ENCODE measurements around the gene ZNF362.
"Not testable (repeated sequence)": the region's sequence is repeated elsewhere in the genome, so short reads cannot be mapped to it uniquely, and the experiment has no call there.

Gene ZNF362

DNA sequence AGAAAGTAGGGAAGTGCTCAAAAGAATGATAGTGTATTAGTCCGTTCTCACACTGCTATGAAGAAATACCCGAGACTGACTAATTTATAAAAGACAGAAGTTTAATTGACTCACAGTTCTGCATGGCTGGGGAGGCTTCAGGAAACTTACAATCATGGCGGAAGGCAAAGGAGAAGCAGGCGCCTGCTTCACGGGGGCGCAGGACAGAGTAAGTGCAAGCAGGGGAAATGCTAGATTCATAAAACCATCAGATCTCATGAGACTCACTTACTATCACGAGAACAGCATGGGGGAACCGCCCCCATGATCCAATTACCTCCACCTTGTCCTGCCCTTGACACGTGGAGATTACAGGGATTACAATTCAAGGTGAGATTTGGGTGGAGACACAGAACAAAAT lies 16.9 kb upstream of the ZNF362 start:
- not testable (repeated sequence) for H3K79me1 ChIP-seq (ENCODE audit: low read length); H3K4me1 ChIP-seq (ENCODE audit: control insufficient read depth, low read depth, low read length); H3K36me3 ChIP-seq (ENCODE audit: control insufficient read depth, insufficient read depth, low read length); DNase-seq; H3K79me2 ChIP-seq (ENCODE audit: control insufficient read depth, insufficient read depth, low read length); H4K8ac ChIP-seq (ENCODE audit: low read depth, low read length); H2AK5ac ChIP-seq (ENCODE audit: low read length); H3K27ac ChIP-seq (ENCODE audit: low read depth, low read length); H2BK15ac ChIP-seq (replicated peaks; ENCODE audit: low read depth); H3K18ac ChIP-seq (ENCODE audit: low read length); H3K4me2 ChIP-seq (ENCODE audit: low read length); H2BK120ac ChIP-seq (ENCODE audit: low read depth, low read length); H3K9ac ChIP-seq (ENCODE audit: low read length); H4K5ac ChIP-seq (ENCODE audit: low read length); H3K56ac ChIP-seq (ENCODE audit: low read length); H3K27me3 ChIP-seq (ENCODE audit: insufficient read depth, low read length, poor library complexity); H3K4ac ChIP-seq (ENCODE audit: low read depth, low read length); H3K23ac ChIP-seq (ENCODE audit: low read length); H2BK5ac ChIP-seq (ENCODE audit: low read length); H3K4me3 ChIP-seq (ENCODE audit: low read length)
- no CpG with 5 or more reads among the region's 9 CpGs for WGBS (ENCODE audit: extremely low coverage, insufficient coverage, low lambda C conversion rate)

DNA sequence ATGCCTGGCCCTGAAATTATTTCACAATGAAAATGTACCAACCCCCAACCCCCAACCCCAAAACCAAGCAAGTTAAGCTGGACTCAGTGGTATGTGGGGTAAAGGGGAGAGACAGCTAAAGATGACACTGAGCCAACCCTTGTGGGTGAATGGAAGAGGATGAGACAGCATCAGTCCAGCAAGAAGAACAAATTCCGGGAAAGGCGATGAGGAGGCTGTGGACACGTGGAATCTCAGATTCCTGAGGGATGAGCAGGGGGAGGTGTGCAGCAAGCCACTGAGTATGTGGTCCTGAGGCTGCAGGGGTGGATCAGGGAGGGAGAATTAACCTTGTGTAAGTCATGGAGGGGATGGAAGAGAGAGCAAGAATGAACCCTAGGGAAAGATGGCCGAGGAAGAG lies 14.4 kb upstream of the ZNF362 start:
- Histone ChIP-seq H3K9ac (ENCODE audit: low read length) (no peak overlapping the region), H3K18ac (ENCODE audit: low read length) (no peak overlapping the region), H2AK5ac (ENCODE audit: low read length) (peak overlapping the region; percentile 32), H3K27me3 (ENCODE audit: insufficient read depth, low read length, poor library complexity) (no peaks in the 10 kb centered on the region), H2BK120ac (ENCODE audit: low read depth, low read length) (no peak overlapping the region), H4K5ac (ENCODE audit: low read length) (no peak overlapping the region), H3K36me3 (ENCODE audit: control insufficient read depth, insufficient read depth, low read length) (no peaks in the 10 kb centered on the region), H3K4ac (ENCODE audit: low read depth, low read length) (no peak overlapping the region), H3K4me1 (ENCODE audit: control insufficient read depth, low read depth, low read length) (peaks cover 5% of the 10 kb centered on the region), H4K8ac (ENCODE audit: low read depth, low read length) (no peak overlapping the region), H3K79me1 (ENCODE audit: low read length) (no peaks in the 10 kb centered on the region), H3K56ac (ENCODE audit: low read length) (no peak overlapping the region), H2BK5ac (ENCODE audit: low read length) (no peak overlapping the region), H3K4me3 (ENCODE audit: low read length) (no peak overlapping the region), H3K23ac (ENCODE audit: low read length) (no peak overlapping the region), H3K79me2 (ENCODE audit: control insufficient read depth, insufficient read depth, low read length) (no peaks in the 10 kb centered on the region), H3K4me2 (ENCODE audit: low read length) (no peak overlapping the region), H3K27ac (ENCODE audit: low read depth, low read length) (no peak overlapping the region), H2BK15ac (replicated peaks; ENCODE audit: low read depth) (no peak overlapping the region)
- DNase-seq, result no peak
- WGBS (ENCODE audit: extremely low coverage, insufficient coverage, low lambda C conversion rate), result no CpG with 5 or more reads among the region's 4 CpGs

DNA sequence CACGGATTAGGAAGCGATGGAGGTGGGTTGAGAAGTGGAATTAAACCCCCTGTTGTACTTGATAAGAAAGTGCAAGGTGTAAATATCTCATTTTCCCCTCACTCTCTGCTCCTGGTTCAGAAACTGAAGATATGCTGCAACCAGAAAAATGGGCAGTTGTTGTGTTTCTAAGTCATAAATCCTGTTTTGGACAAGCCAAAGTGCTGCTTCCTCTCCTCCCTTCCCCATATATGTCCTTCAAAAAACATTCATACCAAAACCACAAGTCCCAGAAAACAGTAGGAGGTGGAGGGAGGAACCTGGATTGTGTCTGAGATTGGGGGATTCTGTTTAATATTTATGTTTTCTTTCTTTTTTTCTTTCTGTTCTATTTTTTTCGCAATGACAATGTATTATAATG lies 13.6 kb upstream of the ZNF362 start:
- Histone ChIP-seq H3K36me3 (ENCODE audit: control insufficient read depth, insufficient read depth, low read length) (no peaks in the 10 kb centered on the region), H3K56ac (ENCODE audit: low read length) (no peak overlapping the region), H3K4me1 (ENCODE audit: control insufficient read depth, low read depth, low read length) (peaks cover 6% of the 10 kb centered on the region), H2BK15ac (replicated peaks; ENCODE audit: low read depth) (no peak overlapping the region), H3K79me2 (ENCODE audit: control insufficient read depth, insufficient read depth, low read length) (no peaks in the 10 kb centered on the region), H3K27me3 (ENCODE audit: insufficient read depth, low read length, poor library complexity) (no peaks in the 10 kb centered on the region), H4K8ac (ENCODE audit: low read depth, low read length) (no peak overlapping the region), H3K4ac (ENCODE audit: low read depth, low read length) (no peak overlapping the region), H3K79me1 (ENCODE audit: low read length) (no peaks in the 10 kb centered on the region), H2BK120ac (ENCODE audit: low read depth, low read length) (no peak overlapping the region), H3K9ac (ENCODE audit: low read length) (no peak overlapping the region), H2AK5ac (ENCODE audit: low read length) (no peak overlapping the region), H3K27ac (ENCODE audit: low read depth, low read length) (no peak overlapping the region), H3K4me2 (ENCODE audit: low read length) (no peak overlapping the region), H2BK5ac (ENCODE audit: low read length) (no peak overlapping the region), H3K23ac (ENCODE audit: low read length) (no peak overlapping the region), H3K18ac (ENCODE audit: low read length) (no peak overlapping the region), H3K4me3 (ENCODE audit: low read length) (no peak overlapping the region), H4K5ac (ENCODE audit: low read length) (no peak overlapping the region)
- WGBS (ENCODE audit: extremely low coverage, insufficient coverage, low lambda C conversion rate), result no CpG with 5 or more reads among the region's 3 CpGs
- no peak for DNase-seq

DNA sequence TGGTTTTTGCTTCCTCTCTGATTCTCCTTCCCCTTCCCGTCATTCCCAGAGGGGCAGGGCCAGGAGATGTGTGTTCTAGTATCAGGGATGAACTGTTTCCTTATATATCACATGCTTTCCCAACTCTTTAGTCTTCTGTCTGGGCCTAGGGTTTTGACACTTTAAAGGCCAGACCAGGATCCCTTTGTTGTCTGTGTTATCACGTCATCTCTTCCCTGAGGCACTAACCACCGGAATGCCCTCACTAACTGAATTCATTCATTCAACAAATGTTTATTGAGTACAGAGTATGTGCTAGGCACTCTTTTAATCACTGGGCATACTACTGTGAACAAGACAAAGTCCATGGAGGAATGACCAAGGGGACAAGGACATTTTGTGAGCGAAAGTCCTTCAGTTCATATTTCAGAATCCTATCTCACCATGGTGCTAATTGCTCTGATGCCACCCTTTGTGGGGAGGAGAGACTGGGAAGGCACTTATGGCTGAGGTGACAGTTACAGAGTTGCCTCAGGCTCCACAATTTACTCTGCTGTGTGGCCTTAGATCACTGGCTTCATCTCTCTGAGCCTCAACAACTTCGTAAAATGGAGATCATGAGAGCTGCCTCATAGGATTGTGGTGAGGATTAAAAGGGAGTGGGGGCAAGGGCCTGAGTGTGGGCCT lies 12.0 kb upstream of the ZNF362 start:
- Histone ChIP-seq H3K36me3 (ENCODE audit: control insufficient read depth, insufficient read depth, low read length) (no peaks in the 10 kb centered on the region), H2BK120ac (ENCODE audit: low read depth, low read length) (no peak overlapping the region), H3K79me2 (ENCODE audit: control insufficient read depth, insufficient read depth, low read length) (no peaks in the 10 kb centered on the region), H4K8ac (ENCODE audit: low read depth, low read length) (no peak overlapping the region), H3K56ac (ENCODE audit: low read length) (no peak overlapping the region), H3K4me1 (ENCODE audit: control insufficient read depth, low read depth, low read length) (peaks cover 16% of the 10 kb centered on the region), H4K5ac (ENCODE audit: low read length) (no peak overlapping the region), H3K79me1 (ENCODE audit: low read length) (no peaks in the 10 kb centered on the region), H3K18ac (ENCODE audit: low read length) (peak overlapping the region; percentile 42), H3K4me3 (ENCODE audit: low read length) (no peak overlapping the region), H2AK5ac (ENCODE audit: low read length) (no peak overlapping the region), H3K23ac (ENCODE audit: low read length) (no peak overlapping the region), H3K9ac (ENCODE audit: low read length) (no peak overlapping the region), H3K4ac (ENCODE audit: low read depth, low read length) (peak overlapping the region; percentile 39), H3K27me3 (ENCODE audit: insufficient read depth, low read length, poor library complexity) (no peaks in the 10 kb centered on the region), H3K4me2 (ENCODE audit: low read length) (no peak overlapping the region), H2BK5ac (ENCODE audit: low read length) (no peak overlapping the region), H2BK15ac (replicated peaks; ENCODE audit: low read depth) (no peak overlapping the region), H3K27ac (ENCODE audit: low read depth, low read length) (peak overlapping the region; percentile 1)
- no CpG with 5 or more reads among the region's 5 CpGs for WGBS (ENCODE audit: extremely low coverage, insufficient coverage, low lambda C conversion rate)
- DNase-seq, result peak; percentile 93

DNA sequence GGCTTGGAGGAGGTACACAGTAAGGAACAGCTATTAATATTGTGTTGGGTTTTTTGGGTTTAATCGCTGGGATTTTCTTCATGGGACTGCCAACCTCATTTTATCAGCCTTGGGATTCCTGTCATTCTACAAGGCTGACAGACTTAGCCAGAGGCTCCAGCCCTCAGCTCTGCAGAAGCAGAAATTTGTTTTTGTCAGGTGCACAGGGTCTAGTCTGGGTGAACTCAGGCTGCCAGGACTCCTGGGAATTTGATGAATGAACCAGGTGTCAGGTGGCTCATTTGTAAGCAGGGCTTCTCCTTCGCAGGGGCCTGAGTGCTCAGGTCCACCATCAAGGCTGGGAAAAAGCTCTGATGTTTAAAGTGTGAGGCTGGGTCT lies 11.5 kb upstream of the ZNF362 start:
- no CpG with 5 or more reads among the region's 2 CpGs for WGBS (ENCODE audit: extremely low coverage, insufficient coverage, low lambda C conversion rate)
- peak overlapping the region; percentile 42 for H3K18ac ChIP-seq (ENCODE audit: low read length)
- no peak overlapping the region for H3K4me2 ChIP-seq (ENCODE audit: low read length)

DNA sequence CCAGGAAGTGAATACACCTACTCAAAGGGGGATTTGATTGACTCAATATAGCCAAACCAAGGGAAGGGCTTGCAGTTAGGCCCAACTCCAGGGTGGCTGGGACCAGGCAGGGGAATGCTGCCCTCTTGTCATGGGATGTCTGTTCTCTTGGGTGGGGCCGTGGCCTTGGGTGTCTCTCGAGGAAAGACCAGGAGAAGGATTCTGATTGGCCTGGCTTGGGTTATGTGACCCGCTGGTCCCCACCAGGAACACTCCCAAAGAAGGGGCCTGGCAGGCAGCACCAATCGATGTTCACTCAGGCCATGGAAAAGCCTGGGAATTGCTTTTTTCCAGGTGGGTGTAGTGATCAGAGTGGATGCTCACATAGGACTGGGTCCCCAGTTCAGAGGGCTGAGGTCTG lies 10.1 kb upstream of the ZNF362 start:
- Histone ChIP-seq H4K8ac (ENCODE audit: low read depth, low read length) (no peak overlapping the region), H3K36me3 (ENCODE audit: control insufficient read depth, insufficient read depth, low read length) (no peaks in the 10 kb centered on the region), H3K79me1 (ENCODE audit: low read length) (no peaks in the 10 kb centered on the region), H2BK5ac (ENCODE audit: low read length) (no peak overlapping the region), H3K4ac (ENCODE audit: low read depth, low read length) (no peak overlapping the region), H3K79me2 (ENCODE audit: control insufficient read depth, insufficient read depth, low read length) (no peaks in the 10 kb centered on the region), H3K4me1 (ENCODE audit: control insufficient read depth, low read depth, low read length) (peaks cover 16% of the 10 kb centered on the region), H4K5ac (ENCODE audit: low read length) (no peak overlapping the region), H3K9ac (ENCODE audit: low read length) (no peak overlapping the region), H3K27ac (ENCODE audit: low read depth, low read length) (no peak overlapping the region), H3K4me3 (ENCODE audit: low read length) (no peak overlapping the region), H3K23ac (ENCODE audit: low read length) (no peak overlapping the region), H3K18ac (ENCODE audit: low read length) (no peak overlapping the region), H3K27me3 (ENCODE audit: insufficient read depth, low read length, poor library complexity) (no peaks in the 10 kb centered on the region), H2BK15ac (replicated peaks; ENCODE audit: low read depth) (no peak overlapping the region), H3K56ac (ENCODE audit: low read length) (no peak overlapping the region), H2AK5ac (ENCODE audit: low read length) (no peak overlapping the region), H2BK120ac (ENCODE audit: low read depth, low read length) (no peak overlapping the region), H3K4me2 (ENCODE audit: low read length) (no peak overlapping the region)
- WGBS (ENCODE audit: extremely low coverage, insufficient coverage, low lambda C conversion rate), result no CpG with 5 or more reads among the region's 4 CpGs
- DNase-seq, result no peak

More for the DNA sequence above, 11.5 kb upstream of the ZNF362 start:
- Histone ChIP-seq H3K27me3 (ENCODE audit: insufficient read depth, low read length, poor library complexity) (no peaks in the 10 kb centered on the region), H3K23ac (ENCODE audit: low read length) (no peak overlapping the region), H2AK5ac (ENCODE audit: low read length) (no peak overlapping the region), H4K5ac (ENCODE audit: low read length) (no peak overlapping the region), H3K56ac (ENCODE audit: low read length) (no peak overlapping the region), H3K4me3 (ENCODE audit: low read length) (no peak overlapping the region), H2BK5ac (ENCODE audit: low read length) (no peak overlapping the region), H2BK120ac (ENCODE audit: low read depth, low read length) (no peak overlapping the region), H3K4ac (ENCODE audit: low read depth, low read length) (peak overlapping the region; percentile 39), H3K79me1 (ENCODE audit: low read length) (no peaks in the 10 kb centered on the region), H3K79me2 (ENCODE audit: control insufficient read depth, insufficient read depth, low read length) (no peaks in the 10 kb centered on the region), H3K36me3 (ENCODE audit: control insufficient read depth, insufficient read depth, low read length) (no peaks in the 10 kb centered on the region), H3K27ac (ENCODE audit: low read depth, low read length) (no peak overlapping the region), H2BK15ac (replicated peaks; ENCODE audit: low read depth) (no peak overlapping the region), H3K4me1 (ENCODE audit: control insufficient read depth, low read depth, low read length) (peaks cover 16% of the 10 kb centered on the region), H3K9ac (ENCODE audit: low read length) (no peak overlapping the region), H4K8ac (ENCODE audit: low read depth, low read length) (no peak overlapping the region)
- no peak for DNase-seq
